Activated naive CD8-positive, alpha-beta T cell treated with anti-CD3 and anti-CD28 coated beads, Interleukin-2, amount 10 ng/mL, durations not matched to agents 7 days and 5 days (primary cell): Measurements from ENCODE around the gene TMEM52B. TPM values are rescaled to one million over a fixed set of nuclear protein-coding genes. Genes with fewer than 3 reads are reported as not detected.
"Not testable (repeated sequence)": the region's sequence is repeated elsewhere in the genome, so short reads cannot be mapped to it uniquely, and the experiment has no call there.

Experiments
- ATAC-seq: fragments of 150-1000 bp; cut with Tn5 transposase; one replicate; pipeline ENCODE4 v1.10.0; 2021; ENCODE audit warnings: low read depth, moderate library complexity
- POLR2A ChIA-PET: fragments of 350-600 bp; sonication (Branson Sonifier 250); formaldehyde crosslinking; loops from one replicate; lab custom pipeline; 2021; ENCODE audit warnings: antibody characterized with exemption; lab: Charles Lee
- DNase-seq: peaks from one replicate; pipeline ENCODE4 v3.0.0; 2021
- H3K27ac Mint-ChIP-seq: one replicate; pipeline ENCODE4 v1.8.0; 2022; ENCODE audit warnings: mild to moderate bottlenecking, mixed read lengths
- H3K27me3 Mint-ChIP-seq: one replicate; pipeline ENCODE4 v1.8.0; 2022; ENCODE audit warnings: mild to moderate bottlenecking, moderate library complexity, mixed read lengths
- H3K36me3 Mint-ChIP-seq: one replicate; pipeline ENCODE4 v1.8.0; 2021; ENCODE audit warnings: mild to moderate bottlenecking, mixed read lengths
- H3K4me1 Mint-ChIP-seq: one replicate; pipeline ENCODE4 v1.8.0; 2021; ENCODE audit warnings: mixed read lengths
- H3K4me3 Mint-ChIP-seq: one replicate; pipeline ENCODE4 v1.8.0; 2022; ENCODE audit warnings: mild to moderate bottlenecking, moderate library complexity, mixed read lengths
- H3K9me3 Mint-ChIP-seq: one replicate; pipeline ENCODE4 v1.8.0; 2021; ENCODE audit warnings: mixed read lengths
- total RNA-seq, 2 experiments: library from RNA; stranded (reverse); gene quantifications; one replicate each; pipeline ENCODE4 v1.2.3, GENCODE V29; 2021

Gene TMEM52B
- total RNA-seq, 2 experiments from 2014 or later: not detected

DNA sequence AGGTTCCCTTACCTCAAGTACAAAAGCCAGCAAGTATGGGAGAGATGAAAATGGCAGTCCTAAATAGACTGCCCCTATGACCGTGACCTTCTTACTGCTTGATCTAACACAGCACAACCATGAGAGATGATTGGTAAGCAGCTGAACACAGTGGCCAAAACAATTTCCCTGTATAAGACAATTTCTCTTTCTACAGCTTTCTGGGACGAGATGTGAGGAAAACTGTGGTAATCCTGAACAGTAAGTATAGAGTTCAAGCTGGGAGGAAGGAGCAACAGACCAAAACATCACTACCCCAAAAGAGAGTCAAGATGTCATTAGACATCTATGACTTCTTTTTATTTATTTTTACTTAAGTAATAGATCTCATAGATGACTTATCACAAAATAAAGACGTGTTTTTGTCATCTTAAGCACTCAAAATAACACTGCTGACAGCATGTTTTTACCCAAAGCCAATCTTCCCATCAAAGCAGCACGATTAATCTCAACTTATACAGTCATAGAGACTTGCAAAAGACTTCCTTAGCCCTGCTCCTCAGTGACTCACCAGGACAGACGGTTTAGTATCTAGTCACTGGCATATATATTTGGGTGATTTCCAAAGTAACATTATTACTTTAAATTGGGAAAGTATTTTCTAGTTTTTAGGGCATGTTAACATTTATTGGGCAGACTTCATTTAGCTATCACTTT lies 3.7 kb downstream of the TMEM52B start:
- H3K9me3 Mint-ChIP-seq: no peaks in the 10 kb centered on the region
- H3K4me1 Mint-ChIP-seq: peaks cover 4% of the 10 kb centered on the region
- ATAC-seq (no peak), DNase-seq (no peak)
- no peak overlapping the region for H3K27ac Mint-ChIP-seq
- no peaks in the 10 kb centered on the region for H3K36me3 Mint-ChIP-seq
- POLR2A ChIA-PET: no interaction called here
- H3K27me3 Mint-ChIP-seq: peaks cover 40% of the 10 kb centered on the region
- H3K4me3 Mint-ChIP-seq: no peak overlapping the region

DNA sequence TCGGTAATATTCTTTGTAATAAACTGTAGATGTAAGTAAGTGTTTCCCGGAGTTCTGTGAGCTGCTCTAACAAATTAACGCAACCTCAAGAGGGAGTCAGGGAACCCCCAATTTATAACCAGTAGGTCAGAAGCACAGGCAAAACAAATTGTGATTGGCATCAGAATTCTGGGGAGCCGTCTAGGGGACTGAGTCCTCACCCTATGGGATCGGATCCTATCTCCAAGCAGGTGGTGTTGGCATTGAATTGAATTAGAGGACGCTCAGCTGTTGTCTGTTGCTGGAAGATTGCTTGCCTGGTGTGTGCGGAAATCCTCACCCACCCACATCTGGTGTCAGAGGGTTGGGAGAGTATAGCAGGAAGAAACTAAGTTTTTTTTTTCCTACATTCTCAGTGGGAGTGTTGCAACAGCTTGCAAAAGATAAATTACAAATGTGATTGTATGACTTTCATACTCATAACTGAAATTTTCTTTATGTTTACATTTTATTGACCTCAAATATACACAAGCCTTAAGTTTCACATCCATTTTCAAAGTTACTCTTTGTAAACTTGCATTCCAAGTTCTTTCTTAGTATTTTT lies 5.5 kb downstream of the TMEM52B start:
- peaks cover 4% of the 10 kb centered on the region for H3K4me1 Mint-ChIP-seq
- ATAC-seq (no peak), DNase-seq (no peak)
- POLR2A ChIA-PET: no interaction called here
- no peak overlapping the region for H3K27ac Mint-ChIP-seq
- no peaks in the 10 kb centered on the region for H3K9me3 Mint-ChIP-seq
- H3K27me3 Mint-ChIP-seq: peaks cover 32% of the 10 kb centered on the region
- H3K4me3 Mint-ChIP-seq: no peak overlapping the region
- H3K36me3 Mint-ChIP-seq: no peaks in the 10 kb centered on the region

DNA sequence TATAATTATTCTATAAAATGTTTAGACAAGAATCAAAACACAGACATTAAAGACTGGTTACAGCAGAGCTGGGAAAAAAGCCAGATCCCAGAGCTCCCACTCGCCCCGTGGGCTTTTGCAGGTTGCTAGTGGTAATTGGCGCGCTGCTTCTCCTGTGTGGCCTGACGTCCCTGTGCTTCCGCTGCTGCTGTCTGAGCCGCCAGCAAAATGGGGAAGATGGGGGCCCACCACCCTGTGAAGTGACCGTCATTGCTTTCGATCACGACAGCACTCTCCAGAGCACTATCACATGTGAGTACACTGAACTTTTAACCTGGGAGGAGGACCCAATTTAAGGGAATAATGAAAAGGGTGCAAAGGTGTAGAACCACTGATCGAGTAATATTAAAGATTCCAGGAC lies 7.5 kb downstream of the TMEM52B start:
- DNase-seq: no peak
- Mint-ChIP-seq H3K27ac (no peak overlapping the region), H3K4me1 (peaks cover 8% of the 10 kb centered on the region), H3K4me3 (no peak overlapping the region), H3K36me3 (no peaks in the 10 kb centered on the region), H3K27me3 (peaks cover 29% of the 10 kb centered on the region), H3K9me3 (no peaks in the 10 kb centered on the region)
- no peak for ATAC-seq
- POLR2A ChIA-PET: no interaction called here

DNA sequence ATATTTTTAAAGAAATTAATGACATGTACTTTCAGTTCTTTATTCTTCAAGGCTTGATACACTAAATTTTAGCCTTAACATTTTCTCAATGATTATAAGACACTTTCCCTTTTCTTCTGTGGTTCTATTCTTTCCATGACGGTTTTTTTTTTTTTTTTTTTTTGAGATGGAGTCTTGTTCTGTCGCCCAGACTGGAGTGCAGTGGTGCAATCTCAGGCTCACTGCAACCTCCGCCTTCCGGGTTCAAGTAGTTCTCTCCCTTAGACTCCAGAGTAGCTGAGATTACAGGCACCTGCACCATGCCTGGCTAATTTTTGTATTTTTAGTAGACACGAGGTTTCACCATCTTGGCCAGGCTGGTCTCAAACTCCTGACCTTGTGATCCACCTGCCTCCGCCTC lies 8.1 kb downstream of the TMEM52B start:
- H3K4me3 Mint-ChIP-seq, DNase-seq, H3K36me3 Mint-ChIP-seq, H3K9me3 Mint-ChIP-seq, ATAC-seq, H3K4me1 Mint-ChIP-seq, POLR2A ChIA-PET, H3K27ac Mint-ChIP-seq: not testable (repeated sequence)
- peaks cover 29% of the 10 kb centered on the region for H3K27me3 Mint-ChIP-seq

DNA sequence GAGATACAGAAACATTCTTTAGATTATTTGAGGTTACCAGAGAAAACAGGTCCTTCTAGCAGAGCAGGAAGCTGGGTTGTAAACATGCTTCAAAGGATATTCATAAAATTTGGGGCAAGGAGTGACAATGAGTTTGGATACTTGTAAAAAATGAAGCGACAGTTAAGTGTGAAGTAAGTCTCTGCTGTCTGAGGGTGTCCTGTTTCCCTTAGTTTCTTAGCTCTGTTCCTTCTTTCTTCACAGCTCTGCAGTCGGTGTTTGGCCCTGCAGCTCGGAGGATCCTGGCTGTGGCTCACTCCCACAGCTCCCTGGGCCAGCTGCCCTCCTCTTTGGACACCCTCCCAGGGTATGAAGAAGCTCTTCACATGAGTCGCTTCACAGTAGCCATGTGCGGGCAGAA lies 10.8 kb downstream of the TMEM52B start:
- ATAC-seq (no peak), DNase-seq (no peak)
- Mint-ChIP-seq H3K27ac (no peak overlapping the region), H3K27me3 (peaks cover 27% of the 10 kb centered on the region), H3K4me1 (peaks cover 5% of the 10 kb centered on the region), H3K36me3 (no peaks in the 10 kb centered on the region), H3K4me3 (no peak overlapping the region), H3K9me3 (no peaks in the 10 kb centered on the region)
- POLR2A ChIA-PET: interaction anchor here (1.0 kb wide), 1 partner anchor 36 kb away, joined by 3 read pairs; no protein-coding TSS in a partner anchor

DNA sequence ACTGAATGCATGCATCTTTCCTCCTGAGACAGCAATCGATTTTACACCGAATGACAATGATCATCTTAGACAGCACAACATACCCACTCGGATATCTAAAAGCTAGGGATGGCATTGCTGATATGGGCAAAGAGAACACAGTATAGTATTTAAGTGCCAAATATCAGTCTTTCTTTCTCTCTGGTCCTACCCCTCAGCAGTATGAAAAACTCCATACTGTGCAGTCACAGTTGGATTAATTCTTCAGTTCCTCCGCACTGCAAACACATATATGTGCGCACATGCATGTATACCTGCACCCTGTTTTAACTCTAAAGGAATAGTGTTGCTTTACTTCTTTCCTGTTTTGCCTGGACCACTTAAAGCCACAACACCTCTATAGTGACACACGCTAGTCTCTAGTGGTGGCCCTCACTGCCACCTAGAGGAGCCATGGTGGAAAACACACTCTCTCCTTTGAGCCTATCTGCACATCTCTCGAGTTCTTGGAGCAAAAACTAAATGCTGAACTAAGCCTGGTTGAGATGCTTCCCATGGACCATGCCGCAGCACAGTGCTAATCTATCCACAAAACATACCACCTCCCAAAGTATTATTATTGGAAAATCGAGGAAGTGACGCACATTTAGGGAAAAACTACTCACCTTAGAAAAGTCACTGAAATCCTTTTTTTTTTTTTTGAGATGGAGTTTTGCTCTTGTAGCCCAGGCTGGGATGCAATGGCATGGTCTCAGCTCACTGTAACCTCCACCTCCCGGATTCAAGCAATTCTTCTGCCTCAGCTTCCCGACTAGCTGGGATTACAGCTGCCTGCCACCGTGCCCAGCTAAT lies 11.9 kb downstream of the TMEM52B start:
- H3K27ac Mint-ChIP-seq: no peak overlapping the region
- H3K27me3 Mint-ChIP-seq: peaks cover 25% of the 10 kb centered on the region
- H3K4me1 Mint-ChIP-seq: peaks cover 5% of the 10 kb centered on the region
- POLR2A ChIA-PET: interaction anchor here (0.7 to 1.0 kb wide), 2 partner anchors 38 to 45 kb away, joined by 3 read pairs; no protein-coding TSS in a partner anchor
- DNase-seq: peak; percentile 41
- no peaks in the 10 kb centered on the region for H3K9me3 Mint-ChIP-seq
- no peak overlapping the region for H3K4me3 Mint-ChIP-seq
- ATAC-seq: peak; percentile 99
- H3K36me3 Mint-ChIP-seq: no peaks in the 10 kb centered on the region

DNA sequence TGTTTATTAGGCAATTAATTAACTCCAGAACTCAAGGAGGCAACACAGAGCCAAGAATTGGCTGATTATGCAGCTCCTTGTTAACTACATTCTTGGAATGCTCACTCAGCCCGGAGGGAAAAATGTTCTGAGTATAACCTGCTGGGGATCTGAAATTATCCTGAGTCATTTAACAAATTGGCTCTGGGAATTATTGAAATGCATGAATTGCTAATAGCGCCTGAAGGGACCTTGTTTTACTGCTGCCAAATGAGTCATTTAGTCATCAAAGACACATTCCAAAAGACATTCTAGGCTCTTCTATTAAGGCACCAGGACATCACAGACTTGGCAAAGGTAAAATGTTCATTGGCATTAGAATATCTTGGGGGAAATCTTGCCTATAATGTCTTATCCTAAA lies 13.0 kb downstream of the TMEM52B start:
- POLR2A ChIA-PET: no interaction called here
- ATAC-seq: no peak
- no peaks in the 10 kb centered on the region for H3K9me3 Mint-ChIP-seq

DNA sequence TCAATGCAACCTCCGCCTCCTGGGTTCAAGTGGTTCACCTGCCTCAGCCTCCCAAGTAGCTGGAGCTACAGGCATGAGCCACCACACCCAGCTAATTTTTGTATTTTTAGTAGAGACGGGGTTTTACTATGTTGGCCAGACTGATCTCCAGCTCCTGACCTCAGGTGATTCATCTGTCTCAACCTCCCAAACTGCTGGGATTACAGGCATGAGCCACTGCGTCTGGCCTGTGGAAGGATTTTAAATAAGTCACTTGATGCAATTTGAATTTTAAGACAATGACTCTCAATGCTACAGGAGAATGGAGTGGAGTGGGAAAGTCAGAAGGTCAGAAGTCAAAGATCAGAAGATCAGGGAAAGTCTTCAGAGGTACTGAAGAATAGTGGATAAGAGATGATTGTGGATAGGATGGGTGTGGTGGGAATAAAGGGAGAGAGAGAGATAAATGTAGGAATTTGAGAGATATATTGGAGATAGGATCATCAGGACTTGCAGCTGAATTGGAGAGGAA lies 15.4 kb downstream of the TMEM52B start:
- Mint-ChIP-seq H3K27ac (no peak overlapping the region), H3K9me3 (no peaks in the 10 kb centered on the region), H3K4me3 (no peak overlapping the region), H3K27me3 (peaks cover 30% of the 10 kb centered on the region), H3K36me3 (no peaks in the 10 kb centered on the region), H3K4me1 (peaks cover 9% of the 10 kb centered on the region)
- no peak for ATAC-seq
- POLR2A ChIA-PET: no interaction called here
- no peak for DNase-seq

More for the DNA sequence above, 13.0 kb downstream of the TMEM52B start:
- no peak for DNase-seq
- peaks cover 9% of the 10 kb centered on the region for H3K4me1 Mint-ChIP-seq
- no peak overlapping the region for H3K27ac Mint-ChIP-seq
- H3K4me3 Mint-ChIP-seq: no peak overlapping the region
- peaks cover 24% of the 10 kb centered on the region for H3K27me3 Mint-ChIP-seq
- no peaks in the 10 kb centered on the region for H3K36me3 Mint-ChIP-seq

DNA sequence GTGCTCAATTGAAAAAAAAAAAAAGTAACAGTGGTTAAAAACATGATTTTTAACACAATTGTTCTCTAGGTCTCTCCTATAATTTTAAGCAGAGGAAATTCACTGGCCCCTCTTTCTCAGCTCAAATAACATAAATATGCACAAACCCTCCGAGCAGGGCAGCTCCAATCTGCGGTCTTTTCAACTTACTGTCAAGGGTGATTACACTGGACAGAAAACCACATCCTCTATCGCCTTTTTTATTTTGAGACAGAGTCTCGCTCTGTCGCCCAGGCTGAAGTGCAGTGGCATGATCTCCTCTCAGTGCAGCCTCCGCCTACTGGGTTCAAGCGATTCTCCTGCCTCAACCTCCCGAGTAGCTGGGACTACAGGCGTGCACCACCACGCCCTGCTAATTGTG lies 17.4 kb downstream of the TMEM52B start:
- no peak overlapping the region for H3K4me3 Mint-ChIP-seq
- H3K27me3 Mint-ChIP-seq: peaks cover 29% of the 10 kb centered on the region

DNA sequence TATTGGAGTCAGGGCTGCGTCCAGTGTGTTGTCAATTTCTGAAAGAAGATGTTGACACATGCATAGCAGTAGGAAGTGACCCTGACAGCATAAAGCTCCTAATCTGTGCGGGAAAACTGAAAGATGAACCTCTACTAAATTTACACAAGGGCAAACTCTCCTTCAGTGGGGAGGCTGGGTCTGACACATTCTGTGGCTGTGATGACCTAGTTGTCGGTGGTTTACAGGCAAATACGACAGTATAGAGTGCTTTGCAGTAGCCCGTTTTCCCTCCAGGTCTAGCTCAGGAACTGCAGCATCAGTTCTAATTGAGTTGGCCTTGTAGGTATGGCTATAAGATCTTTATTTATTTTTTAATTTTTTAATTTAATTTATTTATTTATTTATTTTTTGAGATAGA lies 19.0 kb downstream of the TMEM52B start:
- H3K36me3 Mint-ChIP-seq: no peaks in the 10 kb centered on the region
- POLR2A ChIA-PET: no interaction called here
- H3K4me3 Mint-ChIP-seq: no peak overlapping the region
- H3K4me1 Mint-ChIP-seq: peaks cover 5% of the 10 kb centered on the region
- DNase-seq (no peak), ATAC-seq (no peak)
- H3K27me3 Mint-ChIP-seq: peaks cover 25% of the 10 kb centered on the region
- H3K9me3 Mint-ChIP-seq: no peaks in the 10 kb centered on the region
- no peak overlapping the region for H3K27ac Mint-ChIP-seq

More for the DNA sequence above, 17.4 kb downstream of the TMEM52B start:
- Mint-ChIP-seq H3K36me3 (no peaks in the 10 kb centered on the region), H3K4me1 (peaks cover 5% of the 10 kb centered on the region), H3K9me3 (no peaks in the 10 kb centered on the region), H3K27ac (no peak overlapping the region)
- POLR2A ChIA-PET: no interaction called here
- DNase-seq (no peak), ATAC-seq (no peak)

DNA sequence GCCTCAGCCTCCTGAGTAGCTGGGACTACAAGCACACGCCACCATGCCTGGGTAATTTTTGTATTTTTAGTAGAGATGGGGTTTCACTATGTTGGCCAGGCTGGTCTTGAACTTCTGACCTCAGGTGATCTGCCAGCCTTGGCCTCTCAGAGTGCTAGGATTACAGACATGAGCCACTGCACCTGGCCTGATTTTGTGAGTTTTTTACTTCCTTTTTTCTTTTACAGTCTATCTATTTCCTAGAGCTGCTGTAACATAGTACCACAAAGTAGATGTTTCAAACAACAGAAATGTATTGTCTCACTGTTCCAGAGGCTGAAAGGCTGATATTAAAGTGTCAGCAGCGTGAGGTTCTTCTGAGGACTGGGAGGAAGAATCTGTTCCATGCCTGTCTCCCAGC lies 25.7 kb downstream of the TMEM52B start:
- H3K27ac Mint-ChIP-seq, H3K9me3 Mint-ChIP-seq, H3K36me3 Mint-ChIP-seq, POLR2A ChIA-PET, ATAC-seq, H3K4me3 Mint-ChIP-seq, DNase-seq, H3K4me1 Mint-ChIP-seq: not testable (repeated sequence)
- H3K27me3 Mint-ChIP-seq: peaks cover 16% of the 10 kb centered on the region

DNA sequence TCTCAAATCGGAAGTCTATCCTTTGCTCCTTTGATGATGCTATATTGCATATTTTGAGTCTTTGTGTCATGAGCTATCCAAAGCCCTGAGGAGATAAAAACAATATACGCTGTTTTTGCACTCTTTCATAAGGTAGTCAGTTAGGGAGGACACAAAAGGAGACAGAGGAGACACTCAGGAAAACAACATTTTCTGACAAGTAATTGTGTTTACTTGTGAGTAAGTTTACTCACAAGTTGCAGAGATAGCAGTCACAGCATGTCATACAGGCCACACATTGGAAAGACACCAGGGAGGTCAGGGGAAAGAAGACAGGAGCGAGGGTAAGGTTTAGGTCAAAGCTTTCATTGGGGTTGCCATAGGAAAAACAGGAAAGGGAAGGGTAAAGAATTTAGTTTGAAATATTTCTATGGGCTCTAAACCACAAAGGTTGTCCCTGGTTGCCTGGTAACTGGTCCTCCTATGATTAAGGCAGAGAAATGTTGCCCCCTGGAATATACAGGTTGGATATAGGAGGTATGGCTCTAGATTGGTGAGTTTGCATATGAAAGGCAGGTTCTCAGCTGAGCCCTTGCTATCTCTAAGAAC lies 26.5 kb downstream of the TMEM52B start:
- Mint-ChIP-seq H3K4me3 (no peak overlapping the region), H3K36me3 (no peaks in the 10 kb centered on the region), H3K27me3 (peaks cover 16% of the 10 kb centered on the region), H3K4me1 (no peaks in the 10 kb centered on the region), H3K27ac (no peak overlapping the region), H3K9me3 (no peaks in the 10 kb centered on the region)
- POLR2A ChIA-PET: no interaction called here
- ATAC-seq (no peak), DNase-seq (no peak)

DNA sequence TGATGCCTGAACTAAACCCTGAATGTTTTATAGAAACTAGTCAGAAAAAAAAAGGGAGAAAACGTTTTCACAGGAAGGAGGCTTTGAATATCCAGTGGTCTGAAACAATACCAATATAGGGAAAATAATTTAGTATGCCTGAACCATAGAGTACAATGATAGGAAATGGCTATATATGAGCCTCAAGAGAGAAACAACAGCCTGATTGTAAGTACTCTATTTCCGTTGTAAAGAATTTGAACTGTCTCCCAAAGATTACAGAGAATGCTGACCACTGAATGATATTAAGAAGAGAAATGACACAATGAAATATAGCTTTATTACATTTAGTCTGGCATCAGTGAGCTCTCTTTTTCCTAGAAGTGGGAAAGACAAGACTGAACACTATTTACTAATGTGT lies 28.3 kb downstream of the TMEM52B start:
- peaks cover 1% of the 10 kb centered on the region for H3K4me1 Mint-ChIP-seq
- ATAC-seq: no peak
- H3K9me3 Mint-ChIP-seq: no peaks in the 10 kb centered on the region
- H3K4me3 Mint-ChIP-seq: no peak overlapping the region
- DNase-seq: no peak
- H3K36me3 Mint-ChIP-seq: no peaks in the 10 kb centered on the region
- H3K27ac Mint-ChIP-seq: no peak overlapping the region
- POLR2A ChIA-PET: no interaction called here
- peaks cover 14% of the 10 kb centered on the region for H3K27me3 Mint-ChIP-seq
